HG03066 (cell line): ENCODE results near the gene MVP.
"Not testable (repeated sequence)": the region's sequence is repeated elsewhere in the genome, so short reads cannot be mapped to it uniquely, and the experiment has no call there.

Experiments
- ATAC-seq: cut with Tn5 transposase; IDR thresholded peaks from one replicate; pipeline ENCODE4 v1.9.1; 2021; ENCODE audit warnings: low read depth; ENCODE audit not compliant: unreplicated experiment

MVP gene

GRCh38 chr16:29820271-29820701 is at the start of gene MVP:
Gene MVP, plus strand, starts transcription at chr16:29820462. Its CDS starts 10,088 bp downstream, at chr16:29830550.
- no peak for ATAC-seq

- ATAC-seq = not testable (repeated sequence)
These were observed 47.9 kb upstream of the MVP start for GRCh38 chr16:29772330-29772729.

DNA sequence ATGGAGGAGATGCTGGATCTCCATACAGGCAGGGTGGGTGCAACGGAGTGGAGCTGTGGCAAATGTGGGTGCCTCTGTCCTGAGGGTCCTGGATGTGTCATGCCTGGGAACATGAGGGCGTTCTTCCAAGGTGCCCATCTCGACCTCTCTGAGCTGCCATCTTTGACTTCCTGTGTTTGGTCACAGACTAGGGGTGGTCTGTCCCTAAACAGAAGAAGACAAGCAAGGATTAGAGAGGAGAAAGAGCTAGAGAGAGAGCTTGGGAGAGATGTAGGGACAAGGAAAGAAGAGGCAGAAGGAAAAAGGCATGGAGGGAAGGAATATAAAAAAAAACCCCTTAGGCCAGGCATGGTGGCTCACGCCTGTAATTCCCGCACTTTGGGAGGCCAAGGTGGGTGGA is 45.5 kb upstream of the MVP start:
- no peak for ATAC-seq

GRCh38 chr16:29775742-29776408 is 44.4 kb upstream of the MVP start:
- ATAC-seq = no peak

GRCh38 chr16:29777576-29778350 is 42.5 kb upstream of the MVP start, which contains the start of gene ZG16:
Gene ZG16, plus strand, starts transcription at chr16:29778256. Its CDS starts 1,011 bp downstream, at chr16:29779267.
- ATAC-seq = no peak

- ATAC-seq = no peak
These were observed 40.8 kb upstream of the MVP start for GRCh38 chr16:29779474-29779873.

GRCh38 chr16:29783094-29783953 is 36.9 kb upstream of the MVP start:
- ATAC-seq = not testable (repeated sequence)

DNA sequence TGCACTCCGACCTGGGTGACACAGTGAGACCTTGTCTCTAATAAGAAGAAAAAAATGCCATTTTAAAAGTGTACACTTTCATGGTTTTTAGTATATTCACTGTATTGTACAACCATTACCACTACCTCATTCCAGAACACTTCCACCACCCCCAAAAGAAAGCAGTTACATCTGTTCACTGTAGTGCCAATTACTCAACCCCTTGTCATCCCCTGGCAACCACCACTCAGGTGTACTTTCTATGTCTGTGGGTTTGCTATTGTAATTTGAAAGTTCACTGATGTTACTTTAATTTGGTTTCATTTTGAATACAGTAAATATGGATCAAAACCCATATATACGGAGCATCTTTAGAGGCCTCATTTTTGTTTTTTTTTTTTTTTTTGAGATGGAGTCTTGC is 36.1 kb upstream of the MVP start:
- no peak for ATAC-seq

- no peak for ATAC-seq
These were observed 35.3 kb upstream of the MVP start for GRCh38 chr16:29784901-29785500.

- not testable (repeated sequence) for ATAC-seq
These were observed 33.1 kb upstream of the MVP start for GRCh38 chr16:29787155-29787554.

DNA sequence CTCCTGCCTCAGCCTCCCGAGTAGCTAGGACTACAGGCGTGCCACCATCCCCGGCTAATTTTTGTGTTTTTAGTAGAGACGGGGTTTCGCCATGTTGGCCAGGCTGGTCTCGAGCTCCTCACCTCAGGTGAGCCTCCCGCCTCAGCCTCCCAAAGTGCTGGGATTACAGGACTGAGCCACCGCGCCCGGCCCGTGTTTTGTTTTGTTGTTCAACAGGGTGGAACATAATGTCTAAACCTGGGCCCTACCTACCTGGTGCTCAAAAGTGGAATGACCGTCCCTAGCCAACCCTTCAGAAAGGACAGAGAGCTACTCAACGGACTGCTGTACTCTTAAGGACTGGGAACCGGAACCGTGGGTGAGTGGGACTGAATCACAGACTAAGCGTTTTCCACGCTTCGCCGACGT is 30.5 kb upstream of the MVP start:
- no peak for ATAC-seq

GRCh38 chr16:29790183-29790948 is 29.9 kb upstream of the MVP start, which contains the start of gene KIF22:
Gene KIF22, plus strand, starts transcription at chr16:29790751. Its CDS starts 9 bp downstream, at chr16:29790760.
- ATAC-seq = peak; percentile 92

- no peak for ATAC-seq
These were observed 29.1 kb upstream of the MVP start for GRCh38 chr16:29790949-29791844.

DNA sequence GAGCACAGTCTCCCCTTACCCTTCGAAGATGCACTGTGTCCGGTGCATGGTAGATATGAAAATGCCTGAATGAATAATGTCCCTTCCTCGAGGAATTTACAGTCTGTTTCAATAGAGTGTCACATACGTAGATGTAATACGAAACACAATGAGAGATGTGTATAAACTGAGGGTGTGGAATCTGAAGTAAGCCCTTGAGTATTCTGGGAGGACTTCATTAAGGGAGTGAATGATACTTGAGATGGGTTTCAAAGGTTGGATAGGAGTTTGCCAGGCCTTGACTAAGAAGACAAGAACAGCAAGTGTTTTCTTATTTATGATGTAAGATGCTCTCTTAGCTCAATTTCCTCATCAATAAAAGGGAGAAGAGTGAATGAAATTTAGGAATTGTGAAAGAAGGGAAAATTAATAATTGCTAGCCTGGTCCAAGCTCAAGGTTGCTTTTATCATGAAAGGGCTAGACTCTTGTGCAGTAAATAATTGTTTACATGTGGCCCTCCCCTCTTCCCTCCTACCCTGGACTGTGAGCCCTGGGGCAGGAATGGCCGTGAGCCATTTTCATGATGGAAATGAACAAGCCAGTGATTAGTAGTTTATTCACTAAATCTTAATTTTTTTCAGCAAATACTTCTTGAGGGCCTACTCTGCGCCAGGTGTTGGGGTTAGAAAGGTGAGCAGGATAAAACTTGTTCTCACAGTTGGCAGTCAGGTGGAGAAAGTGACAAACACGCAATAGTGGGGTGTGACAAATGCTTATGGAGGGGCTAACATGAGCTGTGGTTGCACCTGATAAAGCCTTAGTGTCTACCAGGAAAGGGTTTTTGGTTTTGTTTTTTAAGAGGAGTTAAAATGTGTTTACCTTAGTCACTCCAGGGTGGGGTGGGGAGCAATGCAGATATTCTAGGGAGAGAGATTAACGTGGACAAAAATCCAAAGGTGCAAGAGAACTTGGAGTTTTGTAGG is 28.1 kb upstream of the MVP start:
- ATAC-seq = no peak

DNA sequence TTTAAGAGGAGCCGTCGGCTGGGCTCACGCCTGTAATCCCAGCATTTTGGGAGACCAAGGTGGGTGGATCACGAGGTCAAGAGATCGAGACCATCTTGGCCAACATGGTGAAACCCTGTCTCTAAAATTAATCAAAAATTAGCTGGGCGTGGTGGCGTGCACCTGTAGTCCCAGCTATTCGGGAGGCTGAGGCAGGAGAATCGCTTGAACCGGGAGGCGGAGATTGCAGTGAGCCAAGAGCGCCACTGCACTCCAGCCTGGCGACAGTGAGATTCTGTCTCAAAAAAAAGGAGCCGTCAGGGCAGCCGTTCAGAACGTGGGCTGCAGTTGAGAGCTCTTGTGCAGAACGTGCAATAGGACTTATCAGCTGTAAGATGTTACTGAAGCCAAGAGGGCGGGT is 27.1 kb upstream of the MVP start:
- ATAC-seq = not testable (repeated sequence)

DNA sequence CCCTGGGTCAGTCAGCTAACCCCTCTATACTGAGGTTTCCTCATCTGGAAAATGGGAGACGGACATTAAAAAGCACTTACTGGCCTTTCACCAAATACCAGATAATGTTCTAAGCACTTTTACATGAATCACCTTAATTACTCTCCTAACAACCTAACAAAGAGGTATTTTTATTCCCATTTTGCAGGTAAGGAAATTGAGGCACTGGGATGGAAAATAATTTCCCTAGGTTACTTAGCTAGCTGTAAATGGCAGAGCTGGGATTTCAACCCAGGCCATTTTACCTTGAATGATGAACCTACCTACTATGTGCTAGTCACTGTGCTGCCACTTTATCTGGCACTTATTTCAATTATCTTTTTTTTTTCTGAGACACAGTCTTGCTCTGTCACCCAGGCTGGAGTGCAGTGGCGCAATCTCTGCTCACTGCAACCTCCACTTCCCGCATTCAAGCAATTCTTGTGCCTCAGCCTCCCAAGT is 26.0 kb upstream of the MVP start:
- ATAC-seq = no peak

GRCh38 chr16:29802416-29802935 is 17.8 kb upstream of the MVP start:
- ATAC-seq = no peak
